ENCODE results near the gene STAM. TPM values are rescaled to one million over a fixed set of nuclear protein-coding genes. Genes with fewer than 3 reads are reported as not detected.

STAM gene
- total RNA-seq, 1 donor: 45.6 TPM

DNA sequence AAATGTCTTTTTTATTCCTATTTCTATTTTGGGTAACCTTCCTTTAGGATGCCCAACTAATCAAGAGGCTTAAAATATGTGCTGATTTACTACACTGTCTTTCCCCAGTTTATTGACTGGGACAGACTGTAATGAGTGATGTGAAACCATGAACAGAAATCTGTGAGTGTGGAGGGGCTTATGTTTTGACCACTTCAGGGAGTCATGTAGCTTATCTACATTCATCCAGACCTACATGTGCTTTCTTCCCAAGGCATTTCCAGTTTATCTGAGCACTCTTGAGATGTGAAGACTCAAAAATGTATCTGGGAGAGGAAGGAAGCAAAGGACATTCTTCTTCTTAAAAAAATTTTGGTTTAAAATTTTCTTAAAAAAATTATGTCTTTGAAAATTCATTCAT, 45.2 kb downstream of the STAM start:
- no peaks in the 10 kb centered on the region for H3K27me3 ChIP-seq (ENCODE audit: insufficient read depth, low read length)
- no peak overlapping the region for H3K27ac ChIP-seq (ENCODE audit: low read depth, low read length)
- H4K20me1 ChIP-seq (ENCODE audit: insufficient read depth, low read length): no peaks in the 10 kb centered on the region
- no peak overlapping the region for H2AFZ ChIP-seq (ENCODE audit: low read length)
- no peaks in the 10 kb centered on the region for H3K4me1 ChIP-seq (ENCODE audit: insufficient read depth, low read length)
- no peak overlapping the region for H3K4me2 ChIP-seq (ENCODE audit: insufficient read depth, low read length)
- H3K4me3 ChIP-seq (ENCODE audit: insufficient read depth, low read length): no peak overlapping the region
- peaks cover 75% of the 10 kb centered on the region for H3K79me2 ChIP-seq (ENCODE audit: insufficient read depth, low read length)
- TF ChIP-seq, protein P1, sequence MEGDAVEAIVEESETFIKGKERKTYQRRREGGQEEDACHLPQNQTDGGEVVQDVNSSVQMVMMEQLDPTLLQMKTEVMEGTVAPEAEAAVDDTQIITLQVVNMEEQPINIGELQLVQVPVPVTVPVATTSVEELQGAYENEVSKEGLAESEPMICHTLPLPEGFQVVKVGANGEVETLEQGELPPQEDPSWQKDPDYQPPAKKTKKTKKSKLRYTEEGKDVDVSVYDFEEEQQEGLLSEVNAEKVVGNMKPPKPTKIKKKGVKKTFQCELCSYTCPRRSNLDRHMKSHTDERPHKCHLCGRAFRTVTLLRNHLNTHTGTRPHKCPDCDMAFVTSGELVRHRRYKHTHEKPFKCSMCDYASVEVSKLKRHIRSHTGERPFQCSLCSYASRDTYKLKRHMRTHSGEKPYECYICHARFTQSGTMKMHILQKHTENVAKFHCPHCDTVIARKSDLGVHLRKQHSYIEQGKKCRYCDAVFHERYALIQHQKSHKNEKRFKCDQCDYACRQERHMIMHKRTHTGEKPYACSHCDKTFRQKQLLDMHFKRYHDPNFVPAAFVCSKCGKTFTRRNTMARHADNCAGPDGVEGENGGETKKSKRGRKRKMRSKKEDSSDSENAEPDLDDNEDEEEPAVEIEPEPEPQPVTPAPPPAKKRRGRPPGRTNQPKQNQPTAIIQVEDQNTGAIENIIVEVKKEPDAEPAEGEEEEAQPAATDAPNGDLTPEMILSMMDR (IDR thresholded peaks at IDR 0.05; ENCODE audit: extremely low read depth, low read depth, low read length): no peak
- no peaks in the 10 kb centered on the region for H3K9me3 ChIP-seq (ENCODE audit: low read depth, low read length)
- H3K36me3 ChIP-seq (ENCODE audit: insufficient read depth, low read length): peaks cover 17% of the 10 kb centered on the region
- DNase-seq (ENCODE audit: insufficient read length, low spot score, missing footprints): no peak

DNA sequence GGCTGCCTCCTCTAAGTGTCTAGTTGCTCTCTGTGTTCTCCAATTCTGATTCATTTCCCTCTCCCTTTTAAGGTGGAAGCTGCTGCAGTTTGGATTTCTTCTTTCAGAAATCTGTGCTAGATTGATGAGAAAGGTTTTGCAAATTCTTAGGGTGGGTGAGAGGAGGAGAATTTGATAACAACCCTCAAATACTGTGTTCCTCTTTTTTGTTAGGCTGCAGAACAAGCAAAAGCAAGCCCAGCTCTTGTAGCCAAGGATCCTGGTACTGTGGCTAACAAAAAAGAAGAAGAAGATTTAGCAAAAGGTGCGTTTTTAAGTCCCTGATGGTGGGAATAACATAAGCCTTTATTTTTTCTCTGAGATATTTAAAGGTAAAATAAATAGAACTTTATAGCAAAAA, 49.1 kb downstream of the STAM start:
- Histone ChIP-seq H3K4me2 (ENCODE audit: insufficient read depth, low read length) (no peak overlapping the region), H3K9me3 (ENCODE audit: low read depth, low read length) (no peaks in the 10 kb centered on the region), H4K20me1 (ENCODE audit: insufficient read depth, low read length) (no peaks in the 10 kb centered on the region), H3K27me3 (ENCODE audit: insufficient read depth, low read length) (no peaks in the 10 kb centered on the region), H3K79me2 (ENCODE audit: insufficient read depth, low read length) (peaks cover 41% of the 10 kb centered on the region), H3K4me1 (ENCODE audit: insufficient read depth, low read length) (no peaks in the 10 kb centered on the region), H3K4me3 (ENCODE audit: insufficient read depth, low read length) (no peak overlapping the region), H3K36me3 (ENCODE audit: insufficient read depth, low read length) (peaks cover 30% of the 10 kb centered on the region), H2AFZ (ENCODE audit: low read length) (no peak overlapping the region), H3K27ac (ENCODE audit: low read depth, low read length) (no peak overlapping the region)
- peak; percentile 9 for DNase-seq (ENCODE audit: insufficient read length, low spot score, missing footprints)
- TF ChIP-seq, protein P1 (IDR thresholded peaks at IDR 0.05; ENCODE audit: extremely low read depth, low read depth, low read length): no peak

DNA sequence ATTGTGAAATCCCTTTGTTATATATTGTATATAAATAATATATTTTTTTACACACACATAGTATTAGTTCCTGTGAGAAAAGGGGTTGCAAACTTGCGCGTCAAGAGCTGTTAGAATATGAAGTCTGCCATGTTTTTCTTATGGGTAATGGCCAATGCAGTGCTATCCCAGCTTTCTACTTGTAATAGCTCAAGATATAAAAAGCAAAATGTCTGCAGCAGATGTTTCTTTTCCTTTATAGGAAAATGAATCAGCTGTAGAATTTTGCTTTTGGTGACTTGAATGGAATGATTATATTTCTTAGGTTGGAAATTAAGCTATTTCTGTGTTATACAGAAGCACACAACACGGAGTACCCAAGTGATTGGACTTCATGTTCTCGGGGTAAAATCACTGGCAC, 54.7 kb downstream of the STAM start:
- no peak for DNase-seq (ENCODE audit: insufficient read length, low spot score, missing footprints)
- Histone ChIP-seq H3K36me3 (ENCODE audit: insufficient read depth, low read length) (peaks cover 25% of the 10 kb centered on the region), H3K27ac (ENCODE audit: low read depth, low read length) (no peak overlapping the region), H3K79me2 (ENCODE audit: insufficient read depth, low read length) (peaks cover 6% of the 10 kb centered on the region), H3K4me3 (ENCODE audit: insufficient read depth, low read length) (no peak overlapping the region), H3K4me1 (ENCODE audit: insufficient read depth, low read length) (no peaks in the 10 kb centered on the region), H3K9me3 (ENCODE audit: low read depth, low read length) (no peaks in the 10 kb centered on the region), H4K20me1 (ENCODE audit: insufficient read depth, low read length) (no peaks in the 10 kb centered on the region), H3K27me3 (ENCODE audit: insufficient read depth, low read length) (no peaks in the 10 kb centered on the region), H3K4me2 (ENCODE audit: insufficient read depth, low read length) (no peak overlapping the region), H2AFZ (ENCODE audit: low read length) (no peak overlapping the region)
- TF ChIP-seq, protein P1 (IDR thresholded peaks at IDR 0.05; ENCODE audit: extremely low read depth, low read depth, low read length): no peak

DNA sequence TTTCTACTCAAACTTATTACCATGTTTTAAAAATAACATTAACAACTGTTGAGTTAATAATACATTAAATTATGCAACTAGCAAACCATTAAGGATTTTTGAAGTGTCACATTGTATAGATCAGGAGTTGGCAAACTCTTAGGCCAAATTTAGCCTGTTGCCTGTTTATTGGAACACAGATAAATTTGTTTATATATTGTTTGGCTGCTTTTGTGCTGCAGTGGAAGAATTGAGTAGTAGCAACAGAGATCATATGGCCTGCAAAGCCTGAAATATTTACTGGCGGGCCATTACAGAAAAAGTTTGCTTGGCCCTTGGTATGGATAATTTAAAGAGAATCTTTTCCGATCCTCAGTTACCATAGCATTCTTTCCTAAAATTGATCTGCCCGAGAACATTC, 57.4 kb downstream of the STAM start:
- Histone ChIP-seq H3K9me3 (ENCODE audit: low read depth, low read length) (no peaks in the 10 kb centered on the region), H3K36me3 (ENCODE audit: insufficient read depth, low read length) (peaks cover 40% of the 10 kb centered on the region), H2AFZ (ENCODE audit: low read length) (no peak overlapping the region), H3K79me2 (ENCODE audit: insufficient read depth, low read length) (no peaks in the 10 kb centered on the region), H3K27me3 (ENCODE audit: insufficient read depth, low read length) (no peaks in the 10 kb centered on the region), H3K4me1 (ENCODE audit: insufficient read depth, low read length) (no peaks in the 10 kb centered on the region), H3K4me2 (ENCODE audit: insufficient read depth, low read length) (no peak overlapping the region), H4K20me1 (ENCODE audit: insufficient read depth, low read length) (no peaks in the 10 kb centered on the region), H3K27ac (ENCODE audit: low read depth, low read length) (no peak overlapping the region), H3K4me3 (ENCODE audit: insufficient read depth, low read length) (no peak overlapping the region)
- TF ChIP-seq, protein P1 (IDR thresholded peaks at IDR 0.05; ENCODE audit: extremely low read depth, low read depth, low read length): no peak
- DNase-seq (ENCODE audit: insufficient read length, low spot score, missing footprints): no peak

Measured in osteoblast (primary cell).